Right atrium auricular region (tissue), 2 donors: ENCODE results near the gene PTK6. TPM values are rescaled to one million over a fixed set of nuclear protein-coding genes. Genes with fewer than 3 reads are reported as not detected.

Experiments
- DNase-seq: peaks from one replicate; pipeline ENCODE4 v3.0.0-alpha.2; 2019; ENCODE audit warnings: low spot score
- H3K27ac ChIP-seq, 2 donors: fragments of 200-600 bp; sonication (generic); 1 replicate in 1 of 2; 2 replicates in 1 of 2; pipeline ENCODE4 v1.5.1; 2016 to 2019
- H3K27me3 ChIP-seq, 2 donors: fragments of 200-600 bp; sonication (generic); one replicate each; pipeline versions ENCODE4 v1.5.1 to v1.6.0; 2017 to 2019
- H3K36me3 ChIP-seq: fragments of 200-600 bp; sonication (generic); one replicate; pipeline ENCODE4 v1.5.1; 2016
- H3K4me1 ChIP-seq, 2 donors: fragments of 200-600 bp; sonication (generic); one replicate each; pipeline versions ENCODE4 v1.5.1 to v1.6.0; 2017 to 2019
- H3K4me3 ChIP-seq, 2 donors: fragments of 200-600 bp; sonication (generic); 1 replicate in 1 of 2; 2 replicates in 1 of 2; pipeline ENCODE4 v1.5.1; 2017 to 2019; ENCODE audit warnings: mild to moderate bottlenecking in 1 of 2, moderate library complexity in 1 of 2
- H3K9me3 ChIP-seq, 2 donors: fragments of 200-600 bp; sonication (generic); one replicate each; pipeline ENCODE4 v1.5.1; 2019
- total RNA-seq, 2 donors: library from RNA; depleted of rRNA; stranded (reverse); fragments of >200 nt; gene quantifications; one replicate each; pipeline ENCODE4 v1.1.0, GENCODE V29; 2016
- TF ChIP-seq, protein P1 (sequence below), 2 donors: fragments of 200-600 bp; sonication (generic); IDR thresholded peaks; one replicate each; pipeline ENCODE4 v1.5.1; 2019; ENCODE audit warnings: antibody characterized with exemption in 2 of 2

The PTK6 gene
- total RNA-seq, 2 donors from 2014 or later, result not detected

DNA sequence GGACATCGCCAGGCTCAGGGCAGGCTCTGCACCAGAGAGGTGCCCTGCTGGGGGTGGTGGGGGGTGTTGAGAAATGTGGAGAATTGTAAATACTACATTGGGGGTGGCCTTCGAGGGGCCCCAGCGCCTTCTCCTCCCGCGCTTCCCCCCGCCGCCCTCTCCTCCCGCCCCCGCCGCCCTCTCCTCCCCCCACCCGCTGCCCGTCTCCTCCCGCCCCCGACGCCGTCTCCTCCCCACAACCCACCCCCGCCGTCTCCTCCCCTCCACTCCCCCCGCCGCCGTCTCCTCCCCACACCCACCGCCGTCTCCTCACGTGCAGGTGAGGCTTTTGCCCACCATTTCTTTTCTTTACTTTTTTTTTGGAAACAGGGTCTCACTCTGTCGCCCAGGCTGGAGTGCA, 11.8 kb upstream of the PTK6 start:
- no peaks in the 10 kb centered on the region for H3K27me3 ChIP-seq
- no peaks in the 10 kb centered on the region for H3K36me3 ChIP-seq
- no peak for DNase-seq
- no peaks in the 10 kb centered on the region for H3K9me3 ChIP-seq
- TF ChIP-seq, protein P1, sequence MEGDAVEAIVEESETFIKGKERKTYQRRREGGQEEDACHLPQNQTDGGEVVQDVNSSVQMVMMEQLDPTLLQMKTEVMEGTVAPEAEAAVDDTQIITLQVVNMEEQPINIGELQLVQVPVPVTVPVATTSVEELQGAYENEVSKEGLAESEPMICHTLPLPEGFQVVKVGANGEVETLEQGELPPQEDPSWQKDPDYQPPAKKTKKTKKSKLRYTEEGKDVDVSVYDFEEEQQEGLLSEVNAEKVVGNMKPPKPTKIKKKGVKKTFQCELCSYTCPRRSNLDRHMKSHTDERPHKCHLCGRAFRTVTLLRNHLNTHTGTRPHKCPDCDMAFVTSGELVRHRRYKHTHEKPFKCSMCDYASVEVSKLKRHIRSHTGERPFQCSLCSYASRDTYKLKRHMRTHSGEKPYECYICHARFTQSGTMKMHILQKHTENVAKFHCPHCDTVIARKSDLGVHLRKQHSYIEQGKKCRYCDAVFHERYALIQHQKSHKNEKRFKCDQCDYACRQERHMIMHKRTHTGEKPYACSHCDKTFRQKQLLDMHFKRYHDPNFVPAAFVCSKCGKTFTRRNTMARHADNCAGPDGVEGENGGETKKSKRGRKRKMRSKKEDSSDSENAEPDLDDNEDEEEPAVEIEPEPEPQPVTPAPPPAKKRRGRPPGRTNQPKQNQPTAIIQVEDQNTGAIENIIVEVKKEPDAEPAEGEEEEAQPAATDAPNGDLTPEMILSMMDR (IDR thresholded peaks at IDR 0.05), result no peak
- H3K27ac ChIP-seq, result no peak overlapping the region
- H3K4me3 ChIP-seq, result no peak overlapping the region
- H3K4me1 ChIP-seq, result peaks cover 0 to 12% of the 10 kb centered on the region in 2 donors

DNA sequence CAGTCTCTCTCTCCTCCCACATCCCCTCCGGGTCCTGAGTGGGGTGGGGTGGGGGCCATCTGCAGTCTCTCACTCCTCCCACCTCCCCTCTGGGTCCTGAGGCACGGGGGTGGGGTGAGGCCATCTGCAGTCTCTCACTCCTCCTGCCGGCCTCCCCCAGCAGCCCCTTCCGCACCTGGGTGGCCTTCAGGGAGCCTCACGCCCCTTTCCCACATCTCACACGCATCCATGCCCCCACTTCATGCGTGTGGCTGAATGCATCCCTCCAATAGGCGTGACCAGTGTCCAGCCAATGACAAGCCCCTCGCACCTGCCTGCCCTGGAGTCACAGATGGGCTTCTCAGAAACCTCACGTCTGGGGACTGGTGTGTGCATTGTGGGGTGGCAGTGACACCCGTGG, 11.4 kb upstream of the PTK6 start:
- H3K27ac ChIP-seq, result no peak overlapping the region
- H3K4me3 ChIP-seq, result no peak overlapping the region
- H3K4me1 ChIP-seq, result peaks cover 0 to 8% of the 10 kb centered on the region in 2 donors
- H3K27me3 ChIP-seq, result no peaks in the 10 kb centered on the region
- no peaks in the 10 kb centered on the region for H3K36me3 ChIP-seq
- DNase-seq, result no peak
- TF ChIP-seq, protein P1 (IDR thresholded peaks at IDR 0.05), result no peak
- no peaks in the 10 kb centered on the region for H3K9me3 ChIP-seq

DNA sequence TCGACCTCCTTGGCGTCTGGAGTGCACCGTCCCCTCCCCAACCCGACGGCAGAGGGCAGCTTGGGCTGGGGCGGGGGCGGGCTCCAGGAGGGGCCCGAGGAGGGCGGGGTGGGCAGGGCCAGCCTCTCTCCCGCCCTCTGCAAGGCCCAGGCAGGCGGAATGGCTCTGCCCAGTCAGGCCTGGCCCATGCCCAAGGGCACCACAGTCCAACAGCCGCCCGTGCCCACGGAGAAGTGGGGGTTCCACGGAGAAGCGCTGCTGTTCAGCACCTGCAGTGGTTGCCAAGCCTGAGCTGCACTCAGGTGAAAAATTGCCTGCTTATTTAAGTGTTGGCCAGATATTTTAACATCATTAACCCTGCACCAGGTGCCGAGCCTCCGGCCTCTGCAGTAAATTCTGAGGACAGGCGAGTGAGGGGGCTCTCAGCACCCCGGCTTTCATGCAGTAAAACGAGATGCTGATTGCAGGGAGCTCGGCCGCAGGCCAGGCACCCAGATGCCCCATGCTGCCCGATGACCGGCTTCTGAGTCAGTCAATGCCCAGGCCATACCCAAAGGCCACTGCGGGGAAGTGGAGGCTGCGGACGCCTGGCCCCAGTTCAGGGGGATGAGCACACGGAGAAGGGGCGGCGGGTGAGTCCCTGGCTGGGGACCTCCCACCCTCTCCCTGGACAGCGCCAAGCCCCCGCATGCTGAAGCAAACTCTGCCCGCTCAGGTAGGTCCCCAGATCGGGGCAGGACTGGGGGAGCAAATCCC, 10.7 kb upstream of the PTK6 start, which contains the start of gene SRMS:
Gene SRMS (minus strand): TSS at position 25 of the 756 bp plus-strand sequence. CDS start 286 bp downstream, outside the sequence.
- Histone ChIP-seq H3K27ac (no peak within 1 kb of the TSS), H3K27me3 (no peaks in the 10 kb centered on the region), H3K4me1 (peaks cover 0 to 1% of the 10 kb centered on the region in 2 donors), H3K9me3 (no peaks in the 10 kb centered on the region), H3K36me3 (no peaks in the 10 kb centered on the region), H3K4me3 (no peak within 1 kb of the TSS)
- no peak for DNase-seq
- TF ChIP-seq, protein P1 (IDR thresholded peaks at IDR 0.05), result no peak

DNA sequence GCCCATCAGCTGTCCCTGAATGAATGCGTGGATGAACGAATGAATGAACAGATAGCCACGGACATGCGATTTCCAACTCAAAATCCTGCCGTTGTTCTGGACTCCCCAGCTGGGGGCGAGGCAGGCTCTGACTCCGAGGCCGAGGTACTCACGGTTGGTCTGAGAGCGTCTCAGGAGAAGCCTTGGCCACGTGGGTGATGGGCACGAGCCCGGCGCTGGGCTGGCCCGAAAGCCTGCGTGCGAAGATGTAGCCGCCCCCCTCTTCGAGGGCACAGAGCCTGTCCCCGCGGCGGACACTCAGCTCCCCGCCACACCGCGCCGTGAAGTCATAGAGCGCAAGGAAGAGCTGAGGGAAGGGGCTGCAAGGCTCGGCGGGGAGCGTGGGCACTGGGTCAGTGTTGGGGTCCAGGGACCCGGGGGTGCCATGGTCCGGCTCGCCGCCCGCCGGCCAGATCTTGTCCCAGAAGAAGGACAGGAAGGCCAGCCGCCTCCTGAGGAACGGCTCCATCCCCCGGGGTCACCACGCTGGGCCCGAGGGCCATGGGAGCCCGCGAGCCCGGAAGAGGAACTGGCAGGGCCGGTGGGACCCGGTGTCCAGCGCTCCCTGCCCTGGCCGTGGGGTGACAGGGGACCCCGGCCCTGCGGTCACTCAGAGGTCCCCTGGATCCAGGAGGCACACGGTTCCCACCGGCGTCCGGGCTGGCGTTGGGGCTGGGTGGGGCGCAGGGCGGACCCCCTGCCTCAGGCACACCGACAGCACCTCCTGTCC, 10.0 kb upstream of the PTK6 start:
- TF ChIP-seq, protein P1 (IDR thresholded peaks at IDR 0.05), result no peak
- no peaks in the 10 kb centered on the region for H3K4me1 ChIP-seq
- H3K36me3 ChIP-seq, result no peaks in the 10 kb centered on the region
- no peaks in the 10 kb centered on the region for H3K9me3 ChIP-seq
- H3K4me3 ChIP-seq, result no peak overlapping the region
- no peak overlapping the region for H3K27ac ChIP-seq
- H3K27me3 ChIP-seq, result no peaks in the 10 kb centered on the region
- DNase-seq, result no peak

DNA sequence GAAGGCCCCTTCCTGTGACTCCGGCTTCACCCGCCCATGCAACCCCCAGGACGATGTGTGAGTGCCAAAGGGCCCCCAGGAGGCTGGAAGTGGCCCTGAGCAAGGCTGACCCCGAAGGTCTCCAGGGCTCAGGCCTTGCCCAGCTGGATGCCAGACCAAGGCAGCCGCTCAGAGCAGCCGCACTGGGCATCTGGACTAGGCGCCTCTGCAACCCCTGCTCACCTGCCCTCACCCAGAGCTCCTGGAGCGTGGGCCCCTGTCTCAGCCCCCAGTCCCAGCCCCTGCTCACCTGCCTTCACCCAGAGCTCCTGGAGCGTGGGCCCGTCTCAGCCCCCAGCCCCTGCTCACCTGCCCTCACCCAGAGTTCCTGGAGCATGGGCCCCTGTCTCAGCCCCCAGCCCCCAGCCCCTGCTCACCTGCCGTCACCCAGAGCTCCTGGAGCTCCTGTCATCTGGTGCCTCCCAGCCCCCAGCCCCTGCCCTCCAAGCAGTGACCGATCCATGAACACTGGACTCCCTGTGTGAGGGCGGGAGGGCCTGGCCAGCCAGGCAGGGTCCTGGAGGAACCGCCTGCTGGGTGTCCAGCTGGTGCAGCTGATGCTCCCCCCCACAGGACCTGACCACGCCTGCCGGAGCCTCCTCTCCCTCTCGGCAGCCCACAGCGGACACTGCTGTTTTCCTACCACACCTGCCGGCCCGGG, 9.2 kb upstream of the PTK6 start:
- TF ChIP-seq, protein P1 (IDR thresholded peaks at IDR 0.05), result no peak
- no peak overlapping the region for H3K4me3 ChIP-seq
- no peaks in the 10 kb centered on the region for H3K4me1 ChIP-seq
- H3K27me3 ChIP-seq, result no peaks in the 10 kb centered on the region
- H3K9me3 ChIP-seq, result no peaks in the 10 kb centered on the region
- no peak for DNase-seq
- H3K36me3 ChIP-seq, result no peaks in the 10 kb centered on the region
- no peak overlapping the region for H3K27ac ChIP-seq
